GM19351 (cell line): Measurements from ENCODE around the gene ADCY6.
"Not testable (repeated sequence)": the region's sequence is repeated elsewhere in the genome, so short reads cannot be mapped to it uniquely, and the experiment has no call there.

ENCODE experiments used
- ATAC-seq: cut with Tn5 transposase; IDR thresholded peaks from one replicate; pipeline ENCODE4 v1.9.1; 2021; ENCODE audit warnings: mild to moderate bottlenecking, moderate library complexity; ENCODE audit not compliant: unreplicated experiment

ADCY6 gene

DNA sequence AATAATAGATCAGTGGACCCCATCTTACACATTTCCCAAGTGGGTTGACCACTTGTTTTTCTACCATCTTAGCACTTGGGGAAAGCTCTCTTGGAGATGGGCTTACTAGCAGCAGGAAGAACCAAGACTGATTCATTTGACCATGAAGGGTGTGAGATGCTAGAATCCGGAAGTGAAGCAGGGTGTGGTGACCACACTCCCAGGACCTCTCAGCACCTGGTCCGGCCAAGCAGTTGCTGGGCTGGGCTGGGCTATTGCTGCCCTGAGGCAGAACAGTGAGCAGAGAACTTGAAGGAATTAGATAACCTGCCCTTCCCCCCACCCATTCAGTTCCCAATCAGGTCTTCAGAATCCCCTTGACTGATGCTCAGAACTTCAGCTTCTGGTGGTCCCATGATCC, 24.4 kb downstream of the ADCY6 start:
- no peak for ATAC-seq

GRCh38 chr12:48758737-48759136, 30.2 kb downstream of the ADCY6 start:
- ATAC-seq = no peak

DNA sequence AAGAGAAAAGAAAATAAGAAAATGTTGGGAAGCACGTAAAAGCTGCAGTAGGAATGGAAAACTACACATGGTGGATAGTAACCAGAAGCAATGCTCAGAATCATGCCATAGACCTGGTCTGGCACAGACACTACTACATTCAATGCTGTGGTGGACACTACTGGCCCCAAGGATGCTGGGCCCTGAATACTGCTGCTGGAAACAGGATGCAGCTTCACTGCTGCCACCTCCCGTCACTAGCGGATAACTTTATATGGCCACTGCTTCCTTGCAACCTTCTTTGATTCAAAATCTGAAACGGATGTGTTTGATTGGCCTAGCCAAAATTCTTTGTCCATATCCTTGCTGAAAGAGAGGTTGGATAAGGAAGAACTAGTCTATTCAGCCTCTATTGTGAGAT, 30.7 kb downstream of the ADCY6 start:
- no peak for ATAC-seq

DNA sequence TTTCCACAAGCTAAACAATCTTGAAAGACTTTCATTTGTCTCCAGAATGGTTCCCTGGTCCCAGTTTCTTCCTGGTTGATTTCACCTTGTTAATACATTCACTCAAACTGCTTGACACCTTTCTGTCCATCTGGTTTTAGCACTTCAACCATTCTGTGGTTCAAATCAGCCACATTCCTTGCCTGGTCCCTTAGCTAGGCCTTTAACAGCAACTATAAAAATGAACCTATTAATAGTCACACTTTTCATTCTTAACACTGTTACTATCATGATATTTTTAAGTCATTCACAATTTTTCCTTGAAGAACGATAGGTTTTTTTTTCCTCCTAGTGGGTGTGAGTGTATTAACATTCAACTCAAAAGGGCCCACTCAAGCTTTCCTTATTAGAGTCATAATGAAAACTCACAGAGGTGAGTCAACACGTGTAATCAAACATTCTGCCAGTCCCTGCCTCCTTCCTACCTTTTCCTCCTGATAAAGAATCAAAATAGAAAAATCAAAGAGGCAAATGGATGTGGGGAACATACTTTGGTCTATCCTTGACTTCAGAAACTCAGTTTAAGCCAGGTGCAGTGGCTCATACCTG, 38.0 kb downstream of the ADCY6 start:
- ATAC-seq = no peak

DNA sequence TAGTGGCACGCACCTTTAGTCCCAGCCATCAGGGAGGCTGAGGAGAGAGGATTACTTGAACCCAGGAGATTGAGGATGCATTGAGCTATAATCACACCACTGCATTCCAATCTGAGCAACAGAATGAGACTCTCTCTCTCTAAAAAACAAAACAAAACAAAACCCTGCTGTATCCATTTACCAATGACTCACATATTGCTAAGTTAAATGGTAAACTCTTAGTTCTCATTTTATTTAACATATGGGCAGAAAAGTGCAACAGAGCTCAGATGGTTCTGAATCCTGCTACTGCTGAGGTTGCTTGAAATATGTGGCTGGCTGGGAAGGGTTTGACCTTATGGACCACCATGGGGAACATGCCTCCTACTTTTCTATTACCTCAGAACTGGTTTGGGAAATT, 38.7 kb downstream of the ADCY6 start:
- ATAC-seq = no peak

GRCh38 chr12:48744251-48745008, 44.5 kb downstream of the ADCY6 start:
- no peak for ATAC-seq

DNA sequence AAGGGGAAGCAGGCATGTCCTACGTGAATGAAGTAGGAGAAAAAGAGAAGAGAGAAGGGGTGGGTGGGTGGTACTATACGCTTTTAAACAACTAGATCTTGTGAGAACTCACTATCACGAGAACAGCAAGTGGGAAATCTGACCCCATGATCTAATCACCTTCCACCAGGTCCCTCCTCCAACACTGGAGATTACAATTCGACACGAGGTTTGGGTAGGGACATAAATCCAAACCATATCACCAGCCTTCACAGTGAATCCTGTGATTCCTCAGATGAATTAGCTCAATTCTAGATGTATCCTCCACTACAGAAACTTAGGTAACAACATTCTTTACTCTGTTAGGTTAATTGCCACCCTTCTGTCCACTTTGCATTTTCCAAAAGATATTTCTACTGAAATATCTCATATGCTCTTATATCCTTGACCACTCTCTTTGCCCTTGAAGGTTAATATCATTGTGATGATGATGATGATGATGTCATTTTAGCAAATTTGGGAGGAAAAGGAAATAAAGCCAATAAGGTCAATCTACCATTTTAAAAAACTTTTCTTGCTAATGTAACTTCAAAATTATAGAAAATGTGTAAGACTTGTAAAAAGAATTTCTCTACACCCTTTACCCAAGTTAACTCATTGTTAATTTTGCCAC, 49.1 kb downstream of the ADCY6 start:
- no peak for ATAC-seq

DNA sequence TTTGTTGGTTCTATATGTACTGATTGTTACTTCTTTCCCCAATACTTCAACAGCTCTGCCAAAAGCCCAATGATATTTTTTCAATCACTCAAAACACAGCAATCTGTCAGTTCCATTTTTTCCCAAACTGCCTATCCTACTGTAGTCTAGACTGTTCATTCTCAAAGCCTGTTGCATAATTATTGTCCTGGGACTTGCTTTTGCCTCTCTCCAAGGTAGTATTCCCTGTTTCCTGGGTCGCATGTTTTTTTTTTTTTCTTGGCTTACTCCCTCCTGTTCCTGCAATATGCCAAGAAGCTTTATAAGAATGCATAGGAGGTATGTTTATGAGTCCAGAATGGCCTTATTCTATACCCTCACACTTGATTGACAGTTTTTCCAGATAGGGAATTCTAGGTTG, 52.4 kb downstream of the ADCY6 start:
- ATAC-seq = no peak

DNA sequence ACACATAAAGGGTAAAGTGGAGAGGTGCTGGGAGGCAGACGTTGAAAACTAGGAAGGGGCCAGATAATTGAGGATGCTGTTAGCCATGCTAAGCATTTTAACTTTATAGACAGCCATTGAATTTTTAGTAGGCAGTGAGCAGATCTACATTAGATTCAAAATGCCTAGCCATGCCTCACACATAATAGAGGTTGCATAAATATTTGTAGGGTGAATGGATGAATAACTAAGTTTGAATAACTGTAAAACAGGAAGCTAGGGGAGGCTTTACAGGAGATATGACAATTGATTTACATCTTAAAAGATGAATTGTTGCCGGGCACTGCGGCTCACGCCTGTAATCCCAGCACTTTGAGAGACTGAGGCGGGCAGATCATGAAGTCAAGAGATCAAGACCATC, 60.1 kb downstream of the ADCY6 start:
- ATAC-seq = no peak

- ATAC-seq = not testable (repeated sequence)
Measured at GRCh38 chr12:48720737-48721136, 68.2 kb downstream of the ADCY6 start.

DNA sequence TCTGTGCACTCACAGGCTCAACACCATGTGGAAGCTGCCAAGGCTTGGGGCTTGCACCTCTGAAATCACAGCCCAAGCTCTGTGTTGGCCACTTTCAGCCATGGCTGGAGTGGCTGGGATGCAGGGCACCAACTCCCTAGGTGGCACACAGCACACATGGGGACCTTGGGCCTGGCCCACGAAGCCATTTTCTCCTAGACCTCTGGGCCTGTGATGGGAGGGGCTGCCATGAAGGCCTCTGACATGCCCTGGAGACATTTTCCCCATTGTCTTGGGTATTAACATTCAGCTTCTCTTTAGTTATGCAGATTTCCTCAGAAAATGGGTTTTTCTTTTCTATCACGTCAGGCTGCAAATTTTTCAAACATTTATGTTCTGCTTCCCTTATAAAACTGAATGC, 68.7 kb downstream of the ADCY6 start:
- ATAC-seq = not testable (repeated sequence)

- ATAC-seq = not testable (repeated sequence)
Measured at GRCh38 chr12:48719002-48719401, 69.9 kb downstream of the ADCY6 start.

- ATAC-seq = no peak
Measured at GRCh38 chr12:48717252-48717695, 71.6 kb downstream of the ADCY6 start.

GRCh38 chr12:48716493-48717251, 72.2 kb downstream of the ADCY6 start, which contains the start of gene CCNT1:
CCNT1 (minus strand) TSS chr12:48716707; CDS start chr12:48716675, 32 bp downstream.
- peak; percentile 96 for ATAC-seq
